ENCODE measurements around the gene SIAH3.
A peak's percentile ranks its signal among the peaks of the same experiment; 100 is the strongest.

Gene SIAH3

GRCh38 chr13:45825387-45825650 is 26.2 kb downstream of the SIAH3 start:
- Histone ChIP-seq H3K27ac (no peak overlapping the region), H3K4me3 (no peak overlapping the region)
- TF ChIP-seq CTCF (IDR thresholded peaks at IDR 0.05): no peak
- DNase-seq (ENCODE audit: low spot score): peak; percentile 28

GRCh38 chr13:45823583-45823982 is 28.0 kb downstream of the SIAH3 start:
- Histone ChIP-seq H3K27ac (no peak overlapping the region), H3K4me3 (no peak overlapping the region)
- peak; percentile 31 for DNase-seq (ENCODE audit: low spot score)
- no peak for TF ChIP-seq CTCF (IDR thresholded peaks at IDR 0.05)

- no peak for TF ChIP-seq CTCF (IDR thresholded peaks at IDR 0.05)
- H3K4me3 ChIP-seq: no peak overlapping the region
- DNase-seq (ENCODE audit: low spot score): peak; percentile 62
- no peak overlapping the region for H3K27ac ChIP-seq
These were observed 29.7 kb downstream of the SIAH3 start for GRCh38 chr13:45821811-45822210.

- H3K27ac ChIP-seq: no peak overlapping the region
- no peak for TF ChIP-seq CTCF (IDR thresholded peaks at IDR 0.05)
- peak; percentile 50 for DNase-seq (ENCODE audit: low spot score)
- no peak overlapping the region for H3K4me3 ChIP-seq
These were observed 31.3 kb downstream of the SIAH3 start for GRCh38 chr13:45820106-45820838.

GRCh38 chr13:45817833-45818232 is 33.7 kb downstream of the SIAH3 start:
- Histone ChIP-seq H3K27ac (no peak overlapping the region), H3K4me3 (no peak overlapping the region)
- peak; percentile 8 for DNase-seq (ENCODE audit: low spot score)
- no peak for TF ChIP-seq CTCF (IDR thresholded peaks at IDR 0.05)

- DNase-seq (ENCODE audit: low spot score): peak; percentile 9
These were observed 35.1 kb downstream of the SIAH3 start for GRCh38 chr13:45816427-45816826.

More at GRCh38 chr13:45816427-45816826, 35.1 kb downstream of the SIAH3 start:
- no peak for TF ChIP-seq CTCF (IDR thresholded peaks at IDR 0.05)
- H3K27ac ChIP-seq: no peak overlapping the region
- H3K4me3 ChIP-seq: no peak overlapping the region

Data from coronary artery (tissue), 2 donors.